Glutamatergic neuron (in vitro differentiated cells): ENCODE measurements around the gene CDK5. TPM values are rescaled to one million over a fixed set of nuclear protein-coding genes. Genes with fewer than 3 reads are reported as not detected.

Source experiments
- DNase-seq: peaks from one replicate; pipeline ENCODE4 v3.0.0; 2022
- H3K27ac Mint-ChIP-seq: one replicate; pipeline ENCODE4 v1.8.0; 2020; ENCODE audit warnings: mild to moderate bottlenecking, mixed read lengths, inconsistent platforms; ENCODE audit not compliant: unreplicated experiment
- H3K27me3 Mint-ChIP-seq: one replicate; pipeline ENCODE4 v1.8.0; 2020; ENCODE audit warnings: mild to moderate bottlenecking, moderate library complexity, mixed read lengths, inconsistent platforms; ENCODE audit not compliant: unreplicated experiment
- H3K36me3 Mint-ChIP-seq: one replicate; pipeline ENCODE4 v1.8.0; 2020; ENCODE audit warnings: mild to moderate bottlenecking, mixed read lengths, inconsistent platforms; ENCODE audit not compliant: unreplicated experiment
- H3K4me1 Mint-ChIP-seq: one replicate; pipeline ENCODE4 v1.8.0; 2020; ENCODE audit warnings: mild to moderate bottlenecking, low read depth, mixed read lengths, inconsistent platforms; ENCODE audit not compliant: unreplicated experiment
- H3K4me3 Mint-ChIP-seq: one replicate; pipeline ENCODE4 v1.8.0; 2020; ENCODE audit warnings: mild to moderate bottlenecking, mixed read lengths, inconsistent platforms; ENCODE audit not compliant: unreplicated experiment
- H3K9me3 Mint-ChIP-seq: one replicate; pipeline ENCODE4 v1.8.0; 2020; ENCODE audit warnings: mild to moderate bottlenecking, moderate library complexity, mixed read lengths, inconsistent platforms; ENCODE audit not compliant: unreplicated experiment
- CTCF ChIP-seq: fragments of 200-600 bp; sonication (generic); IDR thresholded peaks from one replicate; pipeline ENCODE4 v1.5.0; 2021; ENCODE audit not compliant: partially characterized antibody, unreplicated experiment
- total RNA-seq: library from RNA; stranded (reverse); fragmentation: NEBNext Ultra II Directional; extraction: Animal tissue kit (Norgen Biotek cat#: 25700); gene quantifications from one replicate; pipeline ENCODE4 v1.2.1, GENCODE V29; 2021; ENCODE audit not compliant: unreplicated experiment

Gene CDK5
- total RNA-seq, 1 donor from 2014 or later: 52.9 TPM

GRCh38 chr7:151064993-151065392 lies 7.3 kb upstream of the CDK5 start:
- no peak overlapping the region for H3K4me3 Mint-ChIP-seq
- peaks cover 4% of the 10 kb centered on the region for H3K9me3 Mint-ChIP-seq
- H3K4me1 Mint-ChIP-seq: peaks cover 9% of the 10 kb centered on the region
- H3K27ac Mint-ChIP-seq: no peak overlapping the region
- peaks cover 6% of the 10 kb centered on the region for H3K27me3 Mint-ChIP-seq
- TF ChIP-seq CTCF: no peak
- H3K36me3 Mint-ChIP-seq: peaks cover 4% of the 10 kb centered on the region
- no peak for DNase-seq

- no peak overlapping the region for H3K4me3 Mint-ChIP-seq
- peaks cover 4% of the 10 kb centered on the region for H3K36me3 Mint-ChIP-seq
- peaks cover 4% of the 10 kb centered on the region for H3K9me3 Mint-ChIP-seq
- H3K27ac Mint-ChIP-seq: no peak overlapping the region
- peaks cover 6% of the 10 kb centered on the region for H3K27me3 Mint-ChIP-seq
- TF ChIP-seq CTCF: no peak
- H3K4me1 Mint-ChIP-seq: peaks cover 9% of the 10 kb centered on the region
- no peak for DNase-seq
Observed at GRCh38 chr7:151064454-151064853, 6.8 kb upstream of the CDK5 start.

- H3K4me1 Mint-ChIP-seq: peaks cover 14% of the 10 kb centered on the region
- no peak for TF ChIP-seq CTCF
- DNase-seq: no peak
- H3K27me3 Mint-ChIP-seq: peaks cover 11% of the 10 kb centered on the region
- no peaks in the 10 kb centered on the region for H3K36me3 Mint-ChIP-seq
- peak overlapping the region; percentile 46 for H3K4me3 Mint-ChIP-seq
- H3K9me3 Mint-ChIP-seq: peaks cover 4% of the 10 kb centered on the region
- no peak overlapping the region for H3K27ac Mint-ChIP-seq
Observed at GRCh38 chr7:151063212-151063561, 5.5 kb upstream of the CDK5 start.

- H3K4me3 Mint-ChIP-seq: peak overlapping the region; percentile 61
- peaks cover 12% of the 10 kb centered on the region for H3K27me3 Mint-ChIP-seq
- peaks cover 4% of the 10 kb centered on the region for H3K9me3 Mint-ChIP-seq
- TF ChIP-seq CTCF: no peak
- H3K27ac Mint-ChIP-seq: no peak overlapping the region
- no peaks in the 10 kb centered on the region for H3K36me3 Mint-ChIP-seq
- peaks cover 14% of the 10 kb centered on the region for H3K4me1 Mint-ChIP-seq
- DNase-seq: peak; percentile 91
Observed at GRCh38 chr7:151062399-151063211, 4.9 kb upstream of the CDK5 start.

GRCh38 chr7:151062111-151062398 lies 4.4 kb upstream of the CDK5 start:
- Mint-ChIP-seq H3K4me3 (peak overlapping the region; percentile 83), H3K27me3 (peaks cover 16% of the 10 kb centered on the region), H3K9me3 (peaks cover 8% of the 10 kb centered on the region), H3K4me1 (peaks cover 19% of the 10 kb centered on the region), H3K27ac (no peak overlapping the region), H3K36me3 (no peaks in the 10 kb centered on the region)
- TF ChIP-seq CTCF: no peak
- no peak for DNase-seq
